ENCODE measurements around the gene CDKN1B.

DNA sequence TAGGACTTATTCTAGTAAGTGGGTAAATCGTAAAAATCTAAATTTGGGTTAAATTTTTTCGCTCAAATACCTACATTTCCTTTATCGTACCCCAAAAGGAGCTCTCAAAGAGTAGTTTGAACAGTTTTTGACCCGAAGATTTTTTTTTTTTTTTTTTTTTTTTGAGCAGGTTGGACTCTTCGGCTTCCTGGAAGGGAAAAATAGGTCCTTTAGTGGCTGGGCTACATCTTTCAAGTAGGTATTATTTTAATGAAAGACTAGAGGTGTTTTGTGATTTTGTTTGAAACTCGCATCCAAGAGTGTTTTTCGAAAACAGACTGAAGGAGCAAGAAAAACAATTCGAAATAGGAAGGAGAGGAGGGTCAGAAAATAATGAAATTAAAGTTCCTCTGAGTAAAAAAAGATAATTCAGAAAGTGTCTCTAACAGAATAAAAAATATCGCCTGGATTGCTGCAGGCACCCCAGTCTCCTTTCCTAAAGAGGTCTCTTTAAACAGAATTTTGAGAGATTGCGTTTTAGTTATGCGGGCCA is 6.0 kb downstream of the CDKN1B start:
- TF ChIP-seq SUZ12 (IDR thresholded peaks at IDR 0.05; ENCODE audit: extremely low read depth, insufficient read depth, insufficient read length): no peak
- no peak for TF ChIP-seq YY1 (IDR thresholded peaks at IDR 0.05; ENCODE audit: insufficient read depth, insufficient read length)

Measured in NT2/D1 (cell line).